Body of pancreas (tissue), 4 donors: ENCODE data around the gene GALNT2. TPM values are rescaled to one million over a fixed set of nuclear protein-coding genes. Genes with fewer than 3 reads are reported as not detected.

Source experiments
- ATAC-seq: fragments of 150-250 bp; one replicate; pipeline ENCODE4 v1.9.1; 2016
- DNase-seq, 4 donors: peaks; one replicate each; pipeline ENCODE4 v3.0.0-alpha.2; 2019
- H3K27ac ChIP-seq, 4 donors: fragments of 200-600 bp; sonication (generic); 1 replicate in 3 of 4; 2 replicates in 1 of 4; pipeline versions ENCODE4 v1.5.1 to v1.6.1; 2016 to 2019; ENCODE audit warnings: mild to moderate bottlenecking in 1 of 4, mixed read lengths in 1 of 4, moderate library complexity in 1 of 4
- H3K27me3 ChIP-seq, 2 donors: fragments of 200-600 bp; sonication (generic); one replicate each; pipeline ENCODE4 v1.6.0; 2016; ENCODE audit warnings: mild to moderate bottlenecking in 1 of 2
- H3K36me3 ChIP-seq, 2 donors: fragments of 200-600 bp; sonication (generic); replicated peaks in 1 of 2; 2 replicates each; pipeline ENCODE4 v1.5.1; 2016; ENCODE audit warnings: low read depth in 2 of 2; ENCODE audit not compliant: insufficient read depth in 1 of 2
- H3K4me1 ChIP-seq: fragments of 200-600 bp; sonication (generic); one replicate; pipeline ENCODE4 v1.6.0; 2016
- H3K4me3 ChIP-seq, 2 donors: fragments of 200-600 bp; sonication (generic); 1 replicate in 1 of 2; 2 replicates in 1 of 2; pipeline ENCODE4 v1.5.1; 2016 to 2019
- H3K9me3 ChIP-seq, 3 donors: fragments of 200-600 bp; sonication (generic); 1 replicate in 2 of 3; 2 replicates in 1 of 3; pipeline ENCODE4 v1.5.1; 2016
- POLR2A ChIP-seq, 3 donors: fragments of 450-650 bp; IDR thresholded peaks; one replicate each; pipeline ENCODE4 v1.6.1; 2016; ENCODE audit warnings: antibody characterized with exemption in 3 of 3, mild to moderate bottlenecking in 2 of 3
- WGBS, 2 donors: methylation state at CpG; one replicate each; pipeline ENCODE4 v1.1.5; 2017; 5-methylcytosine and 5-hydroxymethylcytosine counted together
- intact Hi-C: fragments of 100-400 bp; cut with DNase I; formaldehyde crosslinking; loops from one replicate; pipeline ENCODE4 v1.15.1; 2023
- total RNA-seq, 2 donors: library from RNA; depleted of rRNA; stranded (reverse); fragments of >200 nt; gene quantifications; one replicate each; pipeline ENCODE4 v1.1.0, GENCODE V29; 2016
- TF ChIP-seq, protein P1 (sequence below), 7 experiments: fragments of 450-650 bp in 4 of 7; fragments of 200-600 bp in 3 of 7; sonication (generic) in 3 of 7; IDR thresholded peaks; one replicate each; pipeline ENCODE4 v1.5.1; 2016 to 2019; ENCODE audit warnings: antibody characterized with exemption in 7 of 7

The GALNT2 gene
- total RNA-seq, 2 donors from 2014 or later, result 45.9 to 68.6 TPM

GRCh38 chr1:230142608-230143210 lies 75.7 kb downstream of the GALNT2 start:
- Histone ChIP-seq H3K27me3 (no peaks in the 10 kb centered on the region), H3K36me3 (no peaks in the 10 kb centered on the region), H3K4me3 (no peak overlapping the region), H3K27ac (no peak overlapping the region), H3K4me1 (peaks cover 84% of the 10 kb centered on the region), H3K9me3 (no peaks in the 10 kb centered on the region)
- 67 to 81% methylated on average over 5 of the region's 5 CpGs for WGBS, 2 donors
- ATAC-seq (no peak), DNase-seq (no peak)
- intact Hi-C loops, result no loop called here
- TF ChIP-seq, protein P1, sequence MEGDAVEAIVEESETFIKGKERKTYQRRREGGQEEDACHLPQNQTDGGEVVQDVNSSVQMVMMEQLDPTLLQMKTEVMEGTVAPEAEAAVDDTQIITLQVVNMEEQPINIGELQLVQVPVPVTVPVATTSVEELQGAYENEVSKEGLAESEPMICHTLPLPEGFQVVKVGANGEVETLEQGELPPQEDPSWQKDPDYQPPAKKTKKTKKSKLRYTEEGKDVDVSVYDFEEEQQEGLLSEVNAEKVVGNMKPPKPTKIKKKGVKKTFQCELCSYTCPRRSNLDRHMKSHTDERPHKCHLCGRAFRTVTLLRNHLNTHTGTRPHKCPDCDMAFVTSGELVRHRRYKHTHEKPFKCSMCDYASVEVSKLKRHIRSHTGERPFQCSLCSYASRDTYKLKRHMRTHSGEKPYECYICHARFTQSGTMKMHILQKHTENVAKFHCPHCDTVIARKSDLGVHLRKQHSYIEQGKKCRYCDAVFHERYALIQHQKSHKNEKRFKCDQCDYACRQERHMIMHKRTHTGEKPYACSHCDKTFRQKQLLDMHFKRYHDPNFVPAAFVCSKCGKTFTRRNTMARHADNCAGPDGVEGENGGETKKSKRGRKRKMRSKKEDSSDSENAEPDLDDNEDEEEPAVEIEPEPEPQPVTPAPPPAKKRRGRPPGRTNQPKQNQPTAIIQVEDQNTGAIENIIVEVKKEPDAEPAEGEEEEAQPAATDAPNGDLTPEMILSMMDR (IDR thresholded peaks at IDR 0.05), result no peak
- TF ChIP-seq POLR2A (IDR thresholded peaks at IDR 0.05), result no peak

DNA sequence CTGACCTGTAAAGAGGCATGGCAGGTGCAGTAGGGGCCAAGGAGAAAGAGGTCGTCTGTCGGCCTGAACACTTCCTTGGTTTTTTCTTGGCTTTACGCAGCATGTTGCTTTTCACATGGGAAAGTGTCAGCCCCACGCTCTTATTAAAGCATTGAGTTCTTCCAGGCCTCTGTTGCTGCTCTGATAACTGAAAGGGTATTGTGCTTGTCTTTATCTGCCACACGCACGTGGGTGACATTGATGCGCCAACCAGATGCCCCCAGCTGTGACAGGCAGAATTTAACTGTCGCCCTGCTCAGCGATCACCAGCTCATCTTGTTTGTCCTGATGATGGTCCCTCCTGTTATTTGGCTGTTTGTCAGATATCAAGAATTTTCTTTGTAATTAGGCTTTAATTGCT lies 76.5 kb downstream of the GALNT2 start:
- 48 to 53% methylated on average over 9 of the region's 9 CpGs for WGBS, 2 donors

DNA sequence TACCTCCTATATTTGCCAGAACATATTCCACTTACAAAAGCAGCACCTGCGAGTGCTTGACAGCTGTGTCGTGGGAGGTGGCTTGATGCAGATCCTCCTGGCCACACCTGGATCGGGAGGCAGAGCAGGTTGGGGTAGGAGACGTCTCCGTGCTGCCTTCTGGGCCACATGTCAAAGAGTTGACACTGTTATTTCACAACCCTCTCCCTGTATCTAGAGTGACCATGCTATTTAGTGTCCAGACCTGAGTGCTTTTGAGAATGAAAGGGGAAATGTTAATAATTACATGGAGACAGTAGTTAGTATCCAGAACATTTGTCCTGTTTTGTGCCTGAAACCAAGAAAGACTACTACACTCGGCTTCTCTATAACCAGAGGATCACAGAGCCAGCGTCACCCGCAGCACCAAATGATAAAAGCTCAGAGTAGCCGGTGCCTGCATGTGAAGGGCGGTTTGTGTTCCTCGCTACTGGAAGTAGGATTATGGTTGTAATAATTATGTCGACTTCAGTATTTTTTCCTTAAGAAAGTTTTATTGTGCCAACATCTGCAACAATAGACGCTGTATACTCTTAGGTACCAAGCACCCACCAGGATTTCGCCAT lies 77.1 kb downstream of the GALNT2 start:
- ATAC-seq, result peak; percentile 60
- H3K36me3 ChIP-seq, result no peaks in the 10 kb centered on the region
- H3K27ac ChIP-seq, result peak overlapping the region in 3 of 4 donors; percentile 11 to 53 (median 36)
- 31 to 38% methylated on average over 14 of the region's 14 CpGs for WGBS, 2 donors
- no peak overlapping the region for H3K4me3 ChIP-seq
- TF ChIP-seq, protein P1 (IDR thresholded peaks at IDR 0.05), result no peak
- TF ChIP-seq POLR2A (IDR thresholded peaks at IDR 0.05), result no peak
- H3K27me3 ChIP-seq, result no peaks in the 10 kb centered on the region
- no peaks in the 10 kb centered on the region for H3K9me3 ChIP-seq
- intact Hi-C loops, result no loop called here
- DNase-seq, result peak in 2 of 4 donors; percentile 45 to 50
- peaks cover 88% of the 10 kb centered on the region for H3K4me1 ChIP-seq

More for the DNA sequence above, 76.5 kb downstream of the GALNT2 start:
- peaks cover 88% of the 10 kb centered on the region for H3K4me1 ChIP-seq
- TF ChIP-seq, protein P1 (IDR thresholded peaks at IDR 0.05), result no peak
- no peak for DNase-seq
- H3K27ac ChIP-seq, result peak overlapping the region in 1 of 4 donors; percentile 11
- H3K4me3 ChIP-seq, result no peak overlapping the region
- H3K36me3 ChIP-seq, result no peaks in the 10 kb centered on the region
- no peaks in the 10 kb centered on the region for H3K27me3 ChIP-seq
- H3K9me3 ChIP-seq, result no peaks in the 10 kb centered on the region
- no peak for ATAC-seq
- intact Hi-C loops, result no loop called here

DNA sequence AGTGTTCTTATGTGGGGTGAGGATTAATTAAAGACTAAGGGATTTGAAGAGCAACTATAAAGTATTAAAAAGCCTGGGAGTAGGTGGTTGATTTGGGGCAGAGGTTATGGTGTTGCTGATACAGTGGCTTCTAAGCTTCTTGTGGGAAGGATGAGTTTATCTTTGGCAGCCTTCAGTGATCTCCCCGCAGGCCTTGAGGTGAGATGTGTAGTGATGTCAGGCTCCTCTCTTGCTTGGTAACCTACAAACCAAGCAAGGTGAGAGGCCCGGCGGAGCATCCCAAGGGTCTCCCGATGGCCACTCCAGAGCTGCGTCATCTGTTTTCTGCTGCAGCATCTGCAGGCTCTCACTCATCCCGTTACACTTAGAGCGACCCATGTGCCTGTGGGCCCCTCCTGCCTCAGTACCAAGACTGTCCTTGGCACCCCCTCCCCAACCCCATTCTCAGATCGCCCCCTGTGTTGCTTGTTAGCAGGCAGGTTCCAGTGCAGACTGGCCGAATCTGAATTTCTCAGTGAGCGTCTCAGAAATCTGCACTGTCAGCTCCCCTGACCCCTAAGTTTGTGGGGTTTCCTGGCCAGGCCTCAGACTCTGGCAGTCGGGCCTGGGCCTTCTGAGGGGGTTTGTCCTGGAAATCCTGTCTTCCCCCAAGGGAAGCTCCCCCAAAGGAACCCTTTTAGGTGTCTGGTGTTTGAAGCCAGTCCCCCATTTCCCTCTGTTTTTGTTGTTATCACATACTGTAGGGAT lies 77.9 kb downstream of the GALNT2 start:
- intact Hi-C loops, result no loop called here

More for the DNA sequence above, 77.9 kb downstream of the GALNT2 start:
- no peak overlapping the region for H3K4me3 ChIP-seq
- H3K27me3 ChIP-seq, result no peaks in the 10 kb centered on the region
- DNase-seq (no peak), ATAC-seq (no peak)
- peak overlapping the region in 3 of 4 donors; percentile 42 to 59 (median 53) for H3K27ac ChIP-seq
- peaks cover 88% of the 10 kb centered on the region for H3K4me1 ChIP-seq
- H3K9me3 ChIP-seq, result no peaks in the 10 kb centered on the region
- 78 to 83% methylated on average over 10 to 11 of the region's 11 CpGs for WGBS, 2 donors
- TF ChIP-seq, protein P1 (IDR thresholded peaks at IDR 0.05), result no peak
- TF ChIP-seq POLR2A (IDR thresholded peaks at IDR 0.05), result no peak
- H3K36me3 ChIP-seq, result no peaks in the 10 kb centered on the region
